ENCODE results near the gene GSTK1. TPM values are rescaled to one million over a fixed set of nuclear protein-coding genes. Genes with fewer than 3 reads are reported as not detected.

Gene GSTK1
- total and polyA plus RNA-seq, 2 of the 8 experiments (the other 6 are each of a cell fraction or from before 2014, with no cell fraction given), result 25.5 to 32.5 TPM

DNA sequence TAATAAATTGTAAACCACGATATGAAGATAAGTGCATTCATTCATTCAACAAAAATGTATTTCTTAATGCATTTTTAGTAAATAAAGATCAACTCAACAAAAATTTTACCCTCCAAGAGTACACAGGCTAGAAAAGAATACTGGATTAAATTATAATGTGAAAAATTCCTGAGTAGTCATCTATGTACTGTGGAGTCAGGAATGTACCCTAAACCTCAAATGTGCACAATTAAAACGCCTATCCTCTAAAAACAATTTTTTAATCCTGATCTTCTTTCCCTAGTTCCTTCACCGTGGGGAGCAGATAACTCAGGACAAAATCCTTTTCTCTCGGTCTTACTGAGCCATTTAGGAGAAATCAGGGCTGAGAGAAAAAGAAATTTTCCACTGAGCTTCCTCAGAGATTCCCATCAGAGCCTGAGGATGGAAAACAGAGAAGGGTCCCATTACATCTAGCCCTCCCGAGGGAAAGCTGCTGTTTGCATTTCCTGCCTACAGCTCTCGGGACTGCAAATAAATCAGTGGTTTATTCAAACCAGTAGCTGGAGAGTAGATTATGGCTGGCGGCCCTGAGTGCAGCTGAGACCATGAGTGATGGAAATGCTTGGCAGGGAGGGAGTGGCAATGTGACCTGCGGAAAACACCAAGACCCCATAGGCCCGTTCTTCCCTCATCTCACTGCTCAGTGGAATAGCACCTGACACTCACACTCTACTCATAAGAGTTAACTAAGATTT is 34.0 kb upstream of the GSTK1 start:
- H2BK5ac ChIP-seq (ENCODE audit: low read depth, low read length), result no peak overlapping the region
- no peaks in the 10 kb centered on the region for H3K27me3 ChIP-seq (replicated peaks in 1 of 4; ENCODE audit: control insufficient read depth in 3 of 4, extremely low read depth in 1 of 4, insufficient read depth in 3 of 4, low read length in 3 of 4)
- H3K9ac ChIP-seq (replicated peaks in 1 of 4; ENCODE audit: extremely low read depth in 1 of 4, low read depth in 3 of 4, low read length in 3 of 4), result no peak overlapping the region; a peak in 1 of 7 replicates
- no peak overlapping the region for H3K4ac ChIP-seq (replicated peaks; ENCODE audit: insufficient read length, low read depth, low read length)
- H2BK12ac ChIP-seq (ENCODE audit: low read depth, low read length), result no peak overlapping the region
- no peaks in the 10 kb centered on the region for H3K79me1 ChIP-seq (ENCODE audit: low read depth, low read length)
- H2BK15ac ChIP-seq (ENCODE audit: low read length), result no peak overlapping the region
- no peak overlapping the region; the same call in 1 of the 2 replicates for H2BK20ac ChIP-seq (ENCODE audit: low read length)
- no peak overlapping the region for H3K23ac ChIP-seq (ENCODE audit: insufficient read length)
- no peak overlapping the region for H3K18ac ChIP-seq (ENCODE audit: extremely low read depth, low read length)
- H4K20me1 ChIP-seq (replicated peaks in 1 of 2; ENCODE audit: control insufficient read depth in 1 of 2, insufficient read depth in 2 of 2, low read length in 2 of 2), result peaks cover 0 to 9% of the 10 kb centered on the region in 2 experiments
- no peak overlapping the region for H4K5ac ChIP-seq (ENCODE audit: insufficient read length, low read depth, low read length)
- no peaks in the 10 kb centered on the region for H3K36me3 ChIP-seq (ENCODE audit: control insufficient read depth in 2 of 4, insufficient read depth in 4 of 4, low read length in 3 of 4)
- peaks cover 11% of the 10 kb centered on the region; the same call in 1 of the 2 replicates for H3K23me2 ChIP-seq (ENCODE audit: low read depth, low read length)
- H3K4me3 ChIP-seq (ENCODE audit: extremely low read depth in 1 of 4, insufficient read depth in 2 of 4, low read depth in 3 of 4, low read length in 4 of 4), result no peak overlapping the region
- H3K27ac ChIP-seq (ENCODE audit: low read depth, low read length), result no peak overlapping the region
- ChIA-PET CTCF (ENCODE audit: partially characterized antibody) (interaction anchor here (0.6 to 2.8 kb wide), 8 partner anchors 10 to 1350 kb away, joined by 3 to 14 read pairs (median 4); no protein-coding TSS in a partner anchor), POLR2A (ENCODE audit: partially characterized antibody) (no interaction called here)
- H3K4me2 ChIP-seq (ENCODE audit: insufficient read depth in 1 of 2, low read depth in 2 of 2, low read length in 2 of 2), result peak overlapping the region in 1 of 2 experiments; percentile 17; a peak in 1 of 4 replicates
- peaks cover 0 to 8% of the 10 kb centered on the region in 2 experiments; a peak in 1 of 4 replicates for H3K79me2 ChIP-seq (ENCODE audit: control insufficient read depth in 1 of 2, insufficient read depth in 2 of 2, low read length in 2 of 2)
- H4K8ac ChIP-seq (ENCODE audit: extremely low read depth, insufficient read depth, low read length), result no peak overlapping the region
- no peak overlapping the region for H4K91ac ChIP-seq (replicated peaks; ENCODE audit: insufficient read length, low read length)
- DNase-seq (ENCODE audit: low read depth in 1 of 2, low spot score in 2 of 2) (no peak), FAIRE-seq (no peak)
- no peak overlapping the region for H2BK120ac ChIP-seq (replicated peaks; ENCODE audit: low read depth, low read length)
- H3K14ac ChIP-seq (ENCODE audit: insufficient read length), result no peak overlapping the region
- H3K4me1 ChIP-seq (replicated peaks in 1 of 4; ENCODE audit: control insufficient read depth in 3 of 4, insufficient read depth in 4 of 4, low read length in 3 of 4), result peaks cover 0 to 2% (median 0%) of the 10 kb centered on the region in 4 experiments; a peak in 1 of 7 replicates
- WGBS, 2 experiments (ENCODE audit: extremely low coverage in 1 of 2, insufficient coverage in 1 of 2, insufficient read length in 1 of 2, insufficient replicate concordance in 2 of 2, low coverage in 1 of 2, low lambda C conversion rate in 2 of 2, missing lambda C conversion rate in 1 of 2), result 56% methylated on average over 9 of the region's 9 CpGs; no CpG with 5 or more reads in 1 of the 2 experiments
- H3K56ac ChIP-seq (replicated peaks; ENCODE audit: insufficient read length, low read depth, low read length), result no peak overlapping the region
- H2AK5ac ChIP-seq (ENCODE audit: low read depth, low read length), result no peak overlapping the region
- no peaks in the 10 kb centered on the region for H3K9me3 ChIP-seq (ENCODE audit: insufficient read depth in 2 of 2, low read depth in 1 of 2, low read length in 1 of 2)
- H2AFZ ChIP-seq (ENCODE audit: low read length), result peak overlapping the region; percentile 78; the same call in 1 of the 2 replicates
- no peak for TF ChIP-seq RAD21 (IDR thresholded peaks at IDR 0.05 in 1 of 2, conservative IDR thresholded peaks at IDR 0.05 in 1 of 2; ENCODE audit: low read depth in 2 of 2, low read length in 2 of 2)
- no peak for TF ChIP-seq SP4 (IDR thresholded peaks at IDR 0.05; ENCODE audit: low read length)
- no peak for TF ChIP-seq CREB1 (IDR thresholded peaks at IDR 0.05)
- TF ChIP-seq, protein P1, sequence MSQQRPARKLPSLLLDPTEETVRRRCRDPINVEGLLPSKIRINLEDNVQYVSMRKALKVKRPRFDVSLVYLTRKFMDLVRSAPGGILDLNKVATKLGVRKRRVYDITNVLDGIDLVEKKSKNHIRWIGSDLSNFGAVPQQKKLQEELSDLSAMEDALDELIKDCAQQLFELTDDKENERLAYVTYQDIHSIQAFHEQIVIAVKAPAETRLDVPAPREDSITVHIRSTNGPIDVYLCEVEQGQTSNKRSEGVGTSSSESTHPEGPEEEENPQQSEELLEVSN (IDR thresholded peaks at IDR 0.05), result no peak
- TF ChIP-seq SIX5 (IDR thresholded peaks at IDR 0.05; ENCODE audit: low read depth, low read length), result no peak
- no peak for TF ChIP-seq RBBP5 (IDR thresholded peaks at IDR 0.05; ENCODE audit: borderline replicate concordance, low read depth, low read length)
- TF ChIP-seq, protein P2, sequence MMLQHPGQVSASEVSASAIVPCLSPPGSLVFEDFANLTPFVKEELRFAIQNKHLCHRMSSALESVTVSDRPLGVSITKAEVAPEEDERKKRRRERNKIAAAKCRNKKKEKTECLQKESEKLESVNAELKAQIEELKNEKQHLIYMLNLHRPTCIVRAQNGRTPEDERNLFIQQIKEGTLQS (IDR thresholded peaks at IDR 0.05; ENCODE audit: insufficient read depth, low read depth, low read length), result no peak
- no peak for TF ChIP-seq MAFK (IDR thresholded peaks at IDR 0.05; ENCODE audit: low read depth, low read length)
- no peak for TF ChIP-seq EZH2 (IDR thresholded peaks at IDR 0.05; ENCODE audit: low read depth, low read length, severe bottlenecking)
- no peak for TF ChIP-seq TAF1 (IDR thresholded peaks at IDR 0.05; ENCODE audit: low read depth, low read length)
- TF ChIP-seq TBP (IDR thresholded peaks at IDR 0.05; ENCODE audit: low read depth, low read length), result no peak
